Kidney epithelial cell (primary cell): ENCODE results near the gene COQ10A. TPM values are rescaled to one million over a fixed set of nuclear protein-coding genes. Genes with fewer than 3 reads are reported as not detected.

Experiments used
- DNase-seq: peaks from one replicate; pipeline ENCODE4 v3.0.0-alpha.2; 2010; ENCODE audit warnings: low read depth
- H3K27me3 ChIP-seq: 2 replicates; pipeline ENCODE4 v1.6.0; 2011; ENCODE audit warnings: low read length; ENCODE audit not compliant: control insufficient read depth, insufficient read depth
- H3K36me3 ChIP-seq: 2 replicates; pipeline ENCODE4 v1.5.1; 2011; ENCODE audit warnings: low read length; ENCODE audit not compliant: control insufficient read depth, insufficient read depth
- H3K4me3 ChIP-seq: 2 replicates; pipeline ENCODE4 v1.5.1; 2011; ENCODE audit warnings: low read depth, mild to moderate bottlenecking, control low read depth, low read length
- CTCF ChIP-seq: IDR thresholded peaks from 2 replicates; pipeline ENCODE4 v1.5.1; 2011; ENCODE audit warnings: mild to moderate bottlenecking, moderate library complexity, low read length, control low read depth, inconsistent platforms; ENCODE audit not compliant: insufficient read depth, poor library complexity, severe bottlenecking
- total RNA-seq: library from RNA; depleted of rRNA; stranded (reverse); fragments of >200 nt; gene quantifications from 2 replicates; pipeline ENCODE4 v1.2.3, GENCODE V29; 2015

COQ10A gene
- total RNA-seq, 1 donor from 2014 or later = 13.7 TPM

DNA sequence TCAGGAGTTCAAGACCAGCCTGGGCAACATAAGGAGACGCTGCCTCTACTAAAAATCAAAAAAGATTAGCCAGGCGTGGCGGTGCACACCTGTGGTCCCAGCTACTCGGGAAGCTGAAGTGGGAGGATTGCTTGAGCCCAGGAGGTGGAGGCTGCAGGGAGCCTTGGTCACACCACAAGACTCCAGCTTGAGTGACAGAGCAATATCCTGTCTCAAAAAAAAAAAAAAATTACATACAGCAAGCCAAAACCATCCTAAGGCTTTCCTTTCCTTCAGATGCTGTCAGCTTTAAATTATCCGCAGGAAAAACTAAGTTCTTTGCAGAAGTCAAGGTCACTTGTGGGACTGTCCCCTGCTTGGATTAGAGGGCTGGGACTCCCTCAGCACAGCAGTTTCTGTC is 32.1 kb downstream of the COQ10A start:
- Histone ChIP-seq H3K36me3 (no peaks in the 10 kb centered on the region), H3K4me3 (peak overlapping the region; percentile 86)
- no peak for DNase-seq

DNA sequence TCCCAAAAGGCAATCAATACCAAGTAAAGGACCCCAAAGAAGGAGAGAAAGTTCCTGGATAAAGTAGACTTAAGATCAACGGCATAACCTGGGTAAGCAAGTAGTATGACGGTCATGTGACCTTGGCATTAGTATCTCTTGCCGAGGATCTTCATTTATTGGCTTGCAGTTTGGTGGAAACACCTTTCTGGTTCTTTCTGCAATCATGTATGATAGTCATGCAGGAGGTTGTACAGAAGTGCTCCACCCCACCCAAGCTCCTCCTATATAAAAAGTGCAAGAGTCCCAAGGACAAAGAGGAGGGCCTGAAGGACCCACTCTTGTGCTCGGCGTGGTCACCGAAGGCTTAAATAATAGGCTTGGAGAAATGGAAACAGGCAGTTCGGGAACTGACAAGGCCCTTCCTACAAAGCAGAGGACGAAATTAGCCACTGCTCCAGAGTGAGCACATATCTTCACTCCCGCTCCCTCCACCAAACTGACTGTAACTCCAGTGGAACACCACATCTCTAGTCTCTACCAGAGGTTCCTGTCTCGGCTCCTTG is 32.6 kb downstream of the COQ10A start:
- no peak for DNase-seq
- TF ChIP-seq CTCF = no peak
- Histone ChIP-seq H3K4me3 (peak overlapping the region; percentile 86), H3K36me3 (peaks cover 1% of the 10 kb centered on the region), H3K27me3 (no peaks in the 10 kb centered on the region)

More for the DNA sequence above, 32.1 kb downstream of the COQ10A start:
- no peaks in the 10 kb centered on the region for H3K27me3 ChIP-seq
- TF ChIP-seq CTCF = no peak

DNA sequence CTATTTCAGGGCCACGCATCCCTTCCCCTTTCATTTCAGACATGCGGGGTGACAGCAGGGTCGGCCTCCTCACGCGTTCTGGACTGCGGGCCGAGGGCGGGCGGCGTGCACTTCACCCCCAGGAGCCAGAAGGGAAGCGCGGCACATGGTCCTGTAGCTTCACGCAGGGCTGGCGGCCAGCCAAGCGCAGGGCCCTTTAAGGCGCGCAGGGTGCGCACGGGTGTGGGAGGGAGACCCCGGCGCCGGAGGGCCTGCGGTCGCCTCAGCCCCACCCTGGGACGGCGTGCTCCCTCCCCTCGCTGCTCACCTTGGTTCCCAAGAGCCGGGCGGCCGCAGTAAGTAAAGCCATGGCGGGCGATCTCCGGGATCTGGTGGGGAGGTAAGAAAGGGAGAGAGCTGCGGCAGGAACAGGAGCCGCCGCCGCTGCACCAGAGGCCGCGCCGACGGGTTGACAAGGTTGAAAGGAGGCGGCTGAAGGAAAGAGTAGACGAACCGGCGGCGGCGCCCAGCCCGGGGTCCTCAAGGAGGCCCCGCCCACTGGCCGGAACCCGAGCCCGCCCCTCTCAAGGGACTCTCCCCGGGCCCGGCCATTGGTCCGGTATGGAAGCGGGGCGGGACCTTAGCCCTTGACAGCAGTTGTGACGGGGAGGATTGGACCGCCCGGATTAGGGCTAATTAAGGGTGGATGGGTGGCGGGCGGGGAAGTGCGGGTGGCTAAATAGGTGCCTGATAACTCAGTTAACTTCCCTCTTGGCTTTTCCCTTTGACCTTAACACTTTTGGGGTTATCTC is 33.3 kb downstream of the COQ10A start, which contains the start of gene CS:
TSS of gene CS (minus strand) at position 478 of the 791 bp plus-strand sequence. CDS start at position 349, 129 bp downstream.
- peaks cover 2% of the 10 kb centered on the region for H3K36me3 ChIP-seq
- peak; percentile 84 for DNase-seq
- H3K4me3 ChIP-seq = peak within 1 kb of the TSS; percentile 86
- H3K27me3 ChIP-seq = no peaks in the 10 kb centered on the region
- no peak for TF ChIP-seq CTCF

DNA sequence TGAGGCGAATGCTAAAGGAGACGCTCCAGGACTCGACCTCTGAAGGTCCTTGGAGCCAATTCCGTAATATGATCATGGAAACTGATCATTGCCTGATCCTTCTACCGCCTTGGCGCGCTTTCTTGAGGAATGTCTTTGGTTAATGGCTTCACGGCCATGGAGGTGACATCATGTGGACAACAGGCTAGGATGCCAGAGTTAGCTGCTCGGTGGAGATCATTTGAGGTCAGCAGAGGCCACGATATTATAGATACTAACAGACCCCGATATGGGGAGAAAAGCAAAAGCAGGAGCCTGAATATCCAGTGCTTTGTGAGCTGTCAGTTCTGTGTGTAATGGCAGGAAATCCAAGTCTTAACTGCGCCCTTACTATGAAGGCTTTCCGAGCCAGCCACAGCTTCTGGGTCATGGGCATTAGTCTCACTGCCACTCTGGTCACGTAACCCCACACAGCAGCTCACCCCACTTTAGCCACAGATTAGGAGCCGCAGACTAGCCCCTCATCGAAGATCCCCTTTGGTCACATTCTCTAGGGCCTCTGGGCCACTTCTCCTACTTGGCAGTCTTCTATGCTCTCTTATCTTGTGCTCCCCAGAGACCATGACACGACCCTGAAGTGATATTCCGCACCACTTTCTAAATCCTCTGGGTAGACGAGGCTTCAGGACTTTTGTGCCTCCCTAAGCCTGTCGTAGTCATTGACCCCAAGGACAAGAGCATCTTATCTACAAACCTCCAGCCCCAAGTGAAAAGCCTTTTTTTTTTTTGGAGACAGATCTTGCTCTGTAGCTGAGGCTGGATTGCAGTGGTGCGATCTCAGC is 34.1 kb downstream of the COQ10A start:
- no peak for TF ChIP-seq CTCF
- peaks cover 2% of the 10 kb centered on the region for H3K36me3 ChIP-seq
- peak overlapping the region; percentile 86 for H3K4me3 ChIP-seq
- H3K27me3 ChIP-seq = no peaks in the 10 kb centered on the region
- DNase-seq = no peak

GRCh38 chr12:56304276-56304675 is 37.5 kb downstream of the COQ10A start:
- H3K27me3 ChIP-seq = no peaks in the 10 kb centered on the region
- H3K36me3 ChIP-seq = peaks cover 2% of the 10 kb centered on the region
- no peak for TF ChIP-seq CTCF
- no peak overlapping the region for H3K4me3 ChIP-seq
- DNase-seq = no peak
